ENCODE measurements around the gene DPP4. TPM values are rescaled to one million over a fixed set of nuclear protein-coding genes. Genes with fewer than 3 reads are reported as not detected.

Gene DPP4
- total RNA-seq, 1 experiment from 2014 or later: 0.80 TPM

DNA sequence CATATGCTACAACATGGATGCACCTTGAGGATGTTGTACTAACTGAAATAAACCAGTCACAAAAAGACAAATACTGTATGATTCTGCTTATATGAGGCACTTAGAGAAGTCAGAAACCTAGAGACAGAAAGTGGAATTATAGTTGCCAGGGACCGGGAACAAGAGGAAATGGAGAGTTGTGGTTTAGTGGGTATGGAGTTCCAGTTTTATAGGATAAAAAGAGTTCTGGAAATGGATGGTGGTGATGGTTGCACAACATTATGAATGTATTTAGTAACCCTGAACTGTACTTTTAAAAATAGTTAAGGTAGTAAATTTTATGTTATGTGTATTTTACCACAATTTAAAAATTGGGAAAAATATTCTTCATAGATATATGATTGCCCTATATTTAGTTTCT, 97.7 kb downstream of the DPP4 start:
- no peak for TF ChIP-seq EZH2 (IDR thresholded peaks at IDR 0.05; ENCODE audit: borderline replicate concordance, low read depth, low read length, poor library complexity, severe bottlenecking)
- no peak for TF ChIP-seq CTCF (conservative IDR thresholded peaks at IDR 0.05; ENCODE audit: low read depth, low read length)
- Histone ChIP-seq H3K27ac (ENCODE audit: low read depth, low read length, poor library complexity, severe bottlenecking) (no peak overlapping the region), H3K36me3 (ENCODE audit: insufficient read depth, low read length, poor library complexity, severe bottlenecking) (no peaks in the 10 kb centered on the region), H3K27me3 (replicated peaks; ENCODE audit: insufficient read depth, low read depth, low read length, poor library complexity) (no peaks in the 10 kb centered on the region), H3K4me1 (ENCODE audit: insufficient read depth, low read length, poor library complexity, severe bottlenecking) (no peaks in the 10 kb centered on the region), H3K4me3 (ENCODE audit: low read depth, low read length, poor library complexity, severe bottlenecking) (no peak overlapping the region), H3K9me3 (ENCODE audit: low read depth, low read length, poor library complexity, severe bottlenecking) (no peaks in the 10 kb centered on the region)
- CTCF ChIA-PET: no interaction called here
- DNase-seq (ENCODE audit: low spot score): no peak
- no TSS peak for BruUV-seq (replicated peaks)
- POLR2A ChIA-PET (ENCODE audit: low non-redundant PET): no interaction called here
- intact Hi-C loops (cut with micrococcal nuclease; ENCODE audit: unreplicated experiment): no loop called here

DNA sequence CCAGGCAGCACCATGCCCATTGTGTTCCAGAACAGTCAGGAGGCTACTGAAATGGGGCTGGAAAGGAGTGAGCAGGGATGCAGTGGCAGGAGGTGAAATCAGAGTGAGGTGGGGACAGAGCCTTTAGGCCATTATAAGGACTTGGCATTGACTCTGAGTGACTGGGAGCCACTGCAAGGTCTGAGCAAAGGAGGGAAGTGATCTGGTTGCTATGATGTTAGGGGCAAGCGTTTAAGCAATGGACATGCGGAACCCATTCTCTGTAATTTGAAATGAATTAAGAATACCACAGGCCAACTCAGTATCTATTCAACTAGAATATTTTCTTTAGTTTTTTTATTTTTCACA, 98.2 kb downstream of the DPP4 start:
- Histone ChIP-seq H3K4me3 (ENCODE audit: low read depth, low read length, poor library complexity, severe bottlenecking) (no peak overlapping the region), H3K27me3 (replicated peaks; ENCODE audit: insufficient read depth, low read depth, low read length, poor library complexity) (no peaks in the 10 kb centered on the region), H3K9me3 (ENCODE audit: low read depth, low read length, poor library complexity, severe bottlenecking) (no peaks in the 10 kb centered on the region), H3K4me1 (ENCODE audit: insufficient read depth, low read length, poor library complexity, severe bottlenecking) (no peaks in the 10 kb centered on the region), H3K27ac (ENCODE audit: low read depth, low read length, poor library complexity, severe bottlenecking) (no peak overlapping the region), H3K36me3 (ENCODE audit: insufficient read depth, low read length, poor library complexity, severe bottlenecking) (no peaks in the 10 kb centered on the region)
- CTCF ChIA-PET: no interaction called here
- POLR2A ChIA-PET (ENCODE audit: low non-redundant PET): no interaction called here
- no TSS peak for BruUV-seq (replicated peaks)
- no peak for DNase-seq (ENCODE audit: low spot score)
- TF ChIP-seq EZH2 (IDR thresholded peaks at IDR 0.05; ENCODE audit: borderline replicate concordance, low read depth, low read length, poor library complexity, severe bottlenecking) (no peak), CTCF (conservative IDR thresholded peaks at IDR 0.05; ENCODE audit: low read depth, low read length) (no peak)
- intact Hi-C loops (cut with micrococcal nuclease; ENCODE audit: unreplicated experiment): no loop called here

DNA sequence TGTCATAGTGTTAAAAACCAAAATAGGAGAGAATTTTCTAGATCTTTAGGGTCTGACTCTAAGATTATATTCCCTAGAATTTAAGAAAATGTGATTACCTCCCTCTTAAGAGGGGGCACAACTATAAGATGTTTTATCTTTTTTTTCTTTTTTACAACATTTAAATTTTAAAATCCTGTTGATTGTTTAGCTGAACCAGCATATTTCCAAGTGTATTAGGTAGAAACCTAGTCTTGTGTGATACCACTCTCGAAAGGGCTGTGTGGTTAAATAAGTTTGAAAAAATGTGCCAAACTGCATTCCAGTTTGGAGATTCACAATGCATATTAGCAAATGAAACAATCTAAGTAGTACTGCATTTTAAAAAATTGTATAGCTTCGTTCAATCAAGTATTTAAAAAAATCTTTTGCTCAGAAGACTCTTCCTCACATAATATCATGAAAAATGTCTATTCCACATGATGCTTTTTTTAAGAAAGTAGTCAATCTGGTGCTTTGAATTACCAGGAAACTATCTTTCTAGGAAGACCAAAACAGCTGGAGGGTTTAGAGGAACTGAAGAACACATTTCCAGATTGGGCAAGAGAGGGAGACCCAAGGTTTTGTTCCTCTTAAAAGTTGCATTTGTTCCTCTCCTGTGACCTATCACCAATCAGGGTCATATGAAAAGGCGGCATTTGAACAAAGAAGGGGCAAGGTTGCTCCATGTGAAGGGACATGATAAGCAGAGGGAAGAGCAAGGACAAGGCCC, 98.8 kb downstream of the DPP4 start:
- ChIA-PET CTCF (no interaction called here), POLR2A (ENCODE audit: low non-redundant PET) (no interaction called here)
- H3K27me3 ChIP-seq (replicated peaks; ENCODE audit: insufficient read depth, low read depth, low read length, poor library complexity): no peaks in the 10 kb centered on the region
- intact Hi-C loops (cut with micrococcal nuclease; ENCODE audit: unreplicated experiment): no loop called here
- H3K27ac ChIP-seq (ENCODE audit: low read depth, low read length, poor library complexity, severe bottlenecking): no peak overlapping the region
- no peaks in the 10 kb centered on the region for H3K36me3 ChIP-seq (ENCODE audit: insufficient read depth, low read length, poor library complexity, severe bottlenecking)
- no peak overlapping the region for H3K4me3 ChIP-seq (ENCODE audit: low read depth, low read length, poor library complexity, severe bottlenecking)
- no TSS peak for BruUV-seq (replicated peaks)
- no peak for TF ChIP-seq CTCF (conservative IDR thresholded peaks at IDR 0.05; ENCODE audit: low read depth, low read length)
- no peak for TF ChIP-seq EZH2 (IDR thresholded peaks at IDR 0.05; ENCODE audit: borderline replicate concordance, low read depth, low read length, poor library complexity, severe bottlenecking)
- no peaks in the 10 kb centered on the region for H3K9me3 ChIP-seq (ENCODE audit: low read depth, low read length, poor library complexity, severe bottlenecking)
- no peak for DNase-seq (ENCODE audit: low spot score)
- H3K4me1 ChIP-seq (ENCODE audit: insufficient read depth, low read length, poor library complexity, severe bottlenecking): no peaks in the 10 kb centered on the region

Measured in A673 (cell line).